ENCODE measurements around the gene RNF183. TPM values are rescaled to one million over a fixed set of nuclear protein-coding genes. Genes with fewer than 3 reads are reported as not detected.

Gene RNF183
- total and polyA plus RNA-seq, 9 of the 15 experiments (the other 6 are each of a cell fraction or from before 2014, with no cell fraction given), result 0.04 to 2.0 (median 0.16) TPM; not detected in 5

GRCh38 chr9:113293285-113293878 lies 9.8 kb downstream of the RNF183 start:
- 93% methylated on average over 7 of the region's 7 CpGs for WGBS (ENCODE audit: insufficient coverage, low coverage, missing lambda C conversion rate)
- no peak for DNase-seq (ENCODE audit: extremely low read depth in 1 of 4, low spot score in 3 of 4)
- ATAC-seq, result no peak
- no peak overlapping the region for H2AFZ ChIP-seq (ENCODE audit: low read depth, low read length)
- H3K9me1 ChIP-seq (ENCODE audit: control insufficient read depth, insufficient read depth, low read length), result no peaks in the 10 kb centered on the region
- 0 out of 2 replicates have a peak, but pooled peaks cover 3% of the 10 kb centered on the region for H4K20me1 ChIP-seq (replicated peaks; ENCODE audit: control insufficient read depth, insufficient read depth, low read length)
- peaks cover 5 to 9% of the 10 kb centered on the region in 2 experiments; a peak in 4 of 5 replicates for H3K4me1 ChIP-seq (replicated peaks in 1 of 2; ENCODE audit: control insufficient read depth in 2 of 2, insufficient read depth in 2 of 2, low read length in 2 of 2)
- ChIA-PET CTCF (ENCODE audit: low intra/inter-chr PET ratio) (no interaction called here), POLR2A (interaction anchor here (0.6 to 2.1 kb wide), 3 partner anchors 9 to 231 kb away, joined by 3 to 6 read pairs (median 3); no protein-coding TSS in a partner anchor)
- no TSS peak for BruUV-seq (replicated peaks)
- no peak overlapping the region for H3K27ac ChIP-seq (ENCODE audit: extremely low read depth, low read depth, low read length)
- no peaks in the 10 kb centered on the region for H3K79me2 ChIP-seq (ENCODE audit: control insufficient read depth, insufficient read depth, low read length)
- peaks cover 53% of the 10 kb centered on the region for H3K36me3 ChIP-seq (ENCODE audit: control insufficient read depth, insufficient read depth, low read length)
- H3K4me2 ChIP-seq (ENCODE audit: insufficient read depth, low read length), result no peak overlapping the region
- in situ Hi-C loops (cut with MboI) (no loop called here), intact Hi-C loops (cut with micrococcal nuclease) (no loop called here)
- TF ChIP-seq KLF13 (tag; IDR thresholded peaks at IDR 0.05; ENCODE audit: borderline replicate concordance, low read depth) (no peak), POLR2A (conservative IDR thresholded peaks at IDR 0.05) (peak; percentile 38; the same call in 1 of the 2 replicates)
- no peaks in the 10 kb centered on the region for H3K9me3 ChIP-seq (replicated peaks; ENCODE audit: control insufficient read depth, insufficient read depth, low read depth, low read length)
- H3K27me3 ChIP-seq (ENCODE audit: control insufficient read depth in 2 of 2, insufficient read depth in 2 of 2, low read length in 2 of 2), result peaks cover 6 to 13% of the 10 kb centered on the region in 2 experiments; a peak in 4 of 5 replicates
- no peak overlapping the region for H3K4me3 ChIP-seq
- no peak overlapping the region for H3K9ac ChIP-seq (ENCODE audit: insufficient read depth in 1 of 2, low read depth in 2 of 2, low read length in 2 of 2)
- no peak for FAIRE-seq

DNA sequence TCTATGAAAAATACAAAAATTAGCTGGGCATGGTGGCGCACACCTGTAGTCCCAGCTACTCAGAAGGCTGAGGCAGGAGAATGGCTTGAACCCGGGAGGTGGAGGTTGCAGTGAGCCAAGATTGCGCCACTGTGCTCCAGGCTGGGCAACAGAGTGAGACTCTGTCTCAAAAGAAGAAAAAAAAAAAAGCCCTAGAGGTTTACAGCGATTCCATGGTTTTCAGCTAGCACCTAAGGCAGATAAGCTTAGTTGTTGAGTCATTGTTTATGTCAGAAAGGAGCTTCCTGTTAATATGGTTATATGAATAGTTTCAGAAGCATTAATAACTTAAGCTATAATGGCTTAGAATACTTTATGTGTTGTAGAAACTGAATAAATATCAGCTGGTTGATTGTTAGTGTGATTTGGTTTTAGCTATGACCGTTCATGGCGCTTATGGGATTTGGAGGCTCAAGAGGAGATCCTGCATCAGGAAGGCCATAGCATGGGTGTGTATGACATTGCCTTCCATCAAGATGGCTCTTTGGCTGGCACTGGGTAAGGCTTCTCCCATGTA lies 13.0 kb downstream of the RNF183 start:
- Histone ChIP-seq H3K4me3 (no peak overlapping the region), H3K4me2 (ENCODE audit: insufficient read depth, low read length) (no peak overlapping the region), H2AFZ (ENCODE audit: low read depth, low read length) (no peak overlapping the region), H3K9me3 (replicated peaks; ENCODE audit: control insufficient read depth, insufficient read depth, low read depth, low read length) (no peaks in the 10 kb centered on the region), H3K4me1 (replicated peaks in 1 of 2; ENCODE audit: control insufficient read depth in 2 of 2, insufficient read depth in 2 of 2, low read length in 2 of 2) (peaks cover 0 to 5% of the 10 kb centered on the region in 2 experiments; a peak in 2 of 5 replicates), H4K20me1 (replicated peaks; ENCODE audit: control insufficient read depth, insufficient read depth, low read length) (0 out of 2 replicates have a peak, but pooled peaks cover 3% of the 10 kb centered on the region), H3K36me3 (ENCODE audit: control insufficient read depth, insufficient read depth, low read length) (peaks cover 80% of the 10 kb centered on the region), H3K79me2 (ENCODE audit: control insufficient read depth, insufficient read depth, low read length) (no peaks in the 10 kb centered on the region), H3K9ac (ENCODE audit: insufficient read depth in 1 of 2, low read depth in 2 of 2, low read length in 2 of 2) (no peak overlapping the region), H3K27ac (ENCODE audit: extremely low read depth, low read depth, low read length) (peak overlapping the region; percentile 53; the same call in 1 of the 3 replicates), H3K9me1 (ENCODE audit: control insufficient read depth, insufficient read depth, low read length) (no peaks in the 10 kb centered on the region), H3K27me3 (ENCODE audit: control insufficient read depth in 2 of 2, insufficient read depth in 2 of 2, low read length in 2 of 2) (no peaks in the 10 kb centered on the region)
- FAIRE-seq, result no peak
- ChIA-PET CTCF (ENCODE audit: low intra/inter-chr PET ratio) (no interaction called here), POLR2A (interaction anchor here (0.5 to 2.0 kb wide), 7 partner anchors 9 to 840 kb away, joined by 3 to 8 read pairs (median 4); partner anchors contain the start of genes CDC26 and PRPF4)
- ATAC-seq, result 0 out of 3 replicates have a peak, but pooled peaks have one; percentile 21
- in situ Hi-C loops (cut with MboI) (no loop called here), intact Hi-C loops (cut with micrococcal nuclease) (no loop called here)
- no peak for DNase-seq (ENCODE audit: extremely low read depth in 1 of 4, low spot score in 3 of 4)
- BruUV-seq (replicated peaks), result no TSS peak
- 81% methylated on average over 6 of the region's 6 CpGs for WGBS (ENCODE audit: insufficient coverage, low coverage, missing lambda C conversion rate)
- TF ChIP-seq HMGN3 (IDR thresholded peaks at IDR 0.05; ENCODE audit: borderline replicate concordance, extremely low read depth, insufficient read length, low read depth, low read length) (no peak), ZNF384 (IDR thresholded peaks at IDR 0.05; ENCODE audit: low read depth, low read length) (peak; percentile 73; the same call in 1 of the 2 replicates), MYBL2 (IDR thresholded peaks at IDR 0.05; ENCODE audit: low read depth) (no peak), MYBL2 (CRISPR knock-in tag; IDR thresholded peaks at IDR 0.05; ENCODE audit: borderline replicate concordance) (no peak), HNRNPLL (IDR thresholded peaks at IDR 0.05; ENCODE audit: low read depth, low read length, poor library complexity, severe bottlenecking) (no peak), ZNF347 (CRISPR knock-in tag; IDR thresholded peaks at IDR 0.05; ENCODE audit: low read depth) (no peak), SMAD1 (IDR thresholded peaks at IDR 0.05; ENCODE audit: low read depth, low read length, partially characterized antibody) (no peak), CEBPB (tag; IDR thresholded peaks at IDR 0.05) (peak; percentile 77), RUNX1 (IDR thresholded peaks at IDR 0.05; ENCODE audit: low read depth) (no peak), KAT7 (CRISPR knock-in tag; IDR thresholded peaks at IDR 0.05; ENCODE audit: borderline replicate concordance) (no peak), TCF7 (IDR thresholded peaks at IDR 0.05; ENCODE audit: borderline replicate concordance) (no peak), NCOA6 (IDR thresholded peaks at IDR 0.05) (no peak)
- TF ChIP-seq, protein P1, sequence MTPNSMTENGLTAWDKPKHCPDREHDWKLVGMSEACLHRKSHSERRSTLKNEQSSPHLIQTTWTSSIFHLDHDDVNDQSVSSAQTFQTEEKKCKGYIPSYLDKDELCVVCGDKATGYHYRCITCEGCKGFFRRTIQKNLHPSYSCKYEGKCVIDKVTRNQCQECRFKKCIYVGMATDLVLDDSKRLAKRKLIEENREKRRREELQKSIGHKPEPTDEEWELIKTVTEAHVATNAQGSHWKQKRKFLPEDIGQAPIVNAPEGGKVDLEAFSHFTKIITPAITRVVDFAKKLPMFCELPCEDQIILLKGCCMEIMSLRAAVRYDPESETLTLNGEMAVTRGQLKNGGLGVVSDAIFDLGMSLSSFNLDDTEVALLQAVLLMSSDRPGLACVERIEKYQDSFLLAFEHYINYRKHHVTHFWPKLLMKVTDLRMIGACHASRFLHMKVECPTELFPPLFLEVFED (CRISPR knock-in tag; conservative IDR thresholded peaks at IDR 0.05), result no peak
